ENCODE measurements around the gene MYO9B.

DNA sequence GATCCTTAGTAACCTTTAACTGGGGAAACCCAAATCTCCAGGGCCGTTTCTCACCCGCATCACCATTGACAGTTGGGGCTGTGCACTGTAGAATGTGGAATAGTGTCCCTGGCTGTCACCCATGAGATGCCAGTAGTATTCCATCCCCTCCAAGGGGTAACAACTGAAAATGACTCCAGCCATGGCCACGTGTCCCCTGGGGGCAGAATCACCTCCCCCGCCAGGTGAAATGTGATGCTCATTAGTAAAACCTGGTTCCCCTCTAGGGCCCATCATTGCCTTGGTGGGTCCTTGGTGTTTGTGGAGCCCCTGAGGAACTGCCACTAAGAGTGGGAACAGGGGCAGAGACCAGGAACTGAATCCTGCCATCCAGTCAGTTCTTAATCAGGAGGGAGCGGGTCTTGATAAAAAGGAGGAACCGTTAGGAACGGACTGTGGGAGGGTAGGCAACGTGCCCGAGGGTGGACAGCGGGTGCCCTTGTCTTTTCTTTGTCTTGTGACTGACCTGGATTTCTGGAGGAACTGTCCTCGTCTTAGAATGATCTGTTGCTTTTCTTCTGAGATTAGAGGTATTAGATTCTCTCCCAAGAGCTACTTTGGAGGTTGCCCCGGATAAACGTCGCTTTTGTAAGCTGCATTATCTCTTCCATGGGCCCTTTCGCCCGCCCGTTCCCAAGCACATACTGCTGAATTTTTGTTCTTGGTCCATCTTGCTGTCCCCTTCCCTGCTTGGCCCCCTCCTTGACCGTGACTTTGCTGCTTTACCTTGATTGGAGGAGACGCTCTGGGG, 3.5 kb downstream of the MYO9B start:
- no peak for TF ChIP-seq CTCF (IDR thresholded peaks at IDR 0.05)
- no peak for TF ChIP-seq TCF7 (CRISPR knock-in tag; IDR thresholded peaks at IDR 0.05; ENCODE audit: low read depth)
- TF ChIP-seq JUN (CRISPR knock-in tag; IDR thresholded peaks at IDR 0.05), result no peak
- TF ChIP-seq ELF4 (CRISPR knock-in tag; IDR thresholded peaks at IDR 0.05; ENCODE audit: low read depth), result no peak
- TF ChIP-seq MYBL2 (CRISPR knock-in tag; IDR thresholded peaks at IDR 0.05), result no peak
- TF ChIP-seq TP53 (CRISPR knock-in tag; IDR thresholded peaks at IDR 0.05), result no peak
- no peak for TF ChIP-seq AFF4 (CRISPR knock-in tag; IDR thresholded peaks at IDR 0.05; ENCODE audit: borderline replicate concordance)
- TF ChIP-seq CDX4 (CRISPR knock-in tag; IDR thresholded peaks at IDR 0.05; ENCODE audit: borderline replicate concordance), result no peak
- no peak for TF ChIP-seq SP1 (CRISPR knock-in tag; conservative IDR thresholded peaks at IDR 0.05)
- TF ChIP-seq, protein P1, sequence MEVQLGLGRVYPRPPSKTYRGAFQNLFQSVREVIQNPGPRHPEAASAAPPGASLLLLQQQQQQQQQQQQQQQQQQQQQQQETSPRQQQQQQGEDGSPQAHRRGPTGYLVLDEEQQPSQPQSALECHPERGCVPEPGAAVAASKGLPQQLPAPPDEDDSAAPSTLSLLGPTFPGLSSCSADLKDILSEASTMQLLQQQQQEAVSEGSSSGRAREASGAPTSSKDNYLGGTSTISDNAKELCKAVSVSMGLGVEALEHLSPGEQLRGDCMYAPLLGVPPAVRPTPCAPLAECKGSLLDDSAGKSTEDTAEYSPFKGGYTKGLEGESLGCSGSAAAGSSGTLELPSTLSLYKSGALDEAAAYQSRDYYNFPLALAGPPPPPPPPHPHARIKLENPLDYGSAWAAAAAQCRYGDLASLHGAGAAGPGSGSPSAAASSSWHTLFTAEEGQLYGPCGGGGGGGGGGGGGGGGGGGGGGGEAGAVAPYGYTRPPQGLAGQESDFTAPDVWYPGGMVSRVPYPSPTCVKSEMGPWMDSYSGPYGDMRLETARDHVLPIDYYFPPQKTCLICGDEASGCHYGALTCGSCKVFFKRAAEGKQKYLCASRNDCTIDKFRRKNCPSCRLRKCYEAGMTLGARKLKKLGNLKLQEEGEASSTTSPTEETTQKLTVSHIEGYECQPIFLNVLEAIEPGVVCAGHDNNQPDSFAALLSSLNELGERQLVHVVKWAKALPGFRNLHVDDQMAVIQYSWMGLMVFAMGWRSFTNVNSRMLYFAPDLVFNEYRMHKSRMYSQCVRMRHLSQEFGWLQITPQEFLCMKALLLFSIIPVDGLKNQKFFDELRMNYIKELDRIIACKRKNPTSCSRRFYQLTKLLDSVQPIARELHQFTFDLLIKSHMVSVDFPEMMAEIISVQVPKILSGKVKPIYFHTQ (CRISPR knock-in tag; IDR thresholded peaks at IDR 0.05), result no peak
